ENCODE results near the gene DEPDC5. TPM values are rescaled to one million over a fixed set of nuclear protein-coding genes. Genes with fewer than 3 reads are reported as not detected.

DEPDC5 gene
- total RNA-seq, 4 donors from 2014 or later = 18.0 to 33.9 (median 23.5) TPM

- Histone ChIP-seq H3K4me1 (peaks cover 0 to 45% (median 34%) of the 10 kb centered on the region in 4 donors), H3K4me3 (peak overlapping the region in 1 of 4 donors; percentile 69), H3K27ac (no peak overlapping the region), H3K9me3 (no peaks in the 10 kb centered on the region), H3K36me3 (peaks cover 0 to 18% (median 0%) of the 10 kb centered on the region in 3 donors), H3K27me3 (no peaks in the 10 kb centered on the region)
- DNase-seq (ENCODE audit: low spot score in 2 of 2) = no peak
- TF ChIP-seq, protein P1, sequence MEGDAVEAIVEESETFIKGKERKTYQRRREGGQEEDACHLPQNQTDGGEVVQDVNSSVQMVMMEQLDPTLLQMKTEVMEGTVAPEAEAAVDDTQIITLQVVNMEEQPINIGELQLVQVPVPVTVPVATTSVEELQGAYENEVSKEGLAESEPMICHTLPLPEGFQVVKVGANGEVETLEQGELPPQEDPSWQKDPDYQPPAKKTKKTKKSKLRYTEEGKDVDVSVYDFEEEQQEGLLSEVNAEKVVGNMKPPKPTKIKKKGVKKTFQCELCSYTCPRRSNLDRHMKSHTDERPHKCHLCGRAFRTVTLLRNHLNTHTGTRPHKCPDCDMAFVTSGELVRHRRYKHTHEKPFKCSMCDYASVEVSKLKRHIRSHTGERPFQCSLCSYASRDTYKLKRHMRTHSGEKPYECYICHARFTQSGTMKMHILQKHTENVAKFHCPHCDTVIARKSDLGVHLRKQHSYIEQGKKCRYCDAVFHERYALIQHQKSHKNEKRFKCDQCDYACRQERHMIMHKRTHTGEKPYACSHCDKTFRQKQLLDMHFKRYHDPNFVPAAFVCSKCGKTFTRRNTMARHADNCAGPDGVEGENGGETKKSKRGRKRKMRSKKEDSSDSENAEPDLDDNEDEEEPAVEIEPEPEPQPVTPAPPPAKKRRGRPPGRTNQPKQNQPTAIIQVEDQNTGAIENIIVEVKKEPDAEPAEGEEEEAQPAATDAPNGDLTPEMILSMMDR (IDR thresholded peaks at IDR 0.05) = no peak
- no peak for TF ChIP-seq POLR2A (IDR thresholded peaks at IDR 0.05)
- no peak for TF ChIP-seq EP300 (IDR thresholded peaks at IDR 0.05)
- 15 to 26% methylated on average over 2 of the region's 2 CpGs for WGBS, 2 donors
Observed at GRCh38 chr22:31748490-31748889, 5.3 kb upstream of the DEPDC5 start.

- Histone ChIP-seq H3K4me1 (peaks cover 0 to 54% (median 41%) of the 10 kb centered on the region in 4 donors), H3K27ac (peak within 1 kb of the TSS; percentile 46 to 93 (median 89)), H3K36me3 (peaks cover 0 to 14% (median 0%) of the 10 kb centered on the region in 3 donors), H3K9me3 (no peaks in the 10 kb centered on the region), H3K4me3 (peak within 1 kb of the TSS; percentile 69 to 96 (median 87)), H3K27me3 (no peaks in the 10 kb centered on the region)
- TF ChIP-seq, protein P1 (IDR thresholded peaks at IDR 0.05) = peak in 3 of 5 experiments; percentile 16 to 54 (median 20)
- TF ChIP-seq EP300 (IDR thresholded peaks at IDR 0.05) (peak; percentile 93 to 95), POLR2A (IDR thresholded peaks at IDR 0.05) (peak; percentile 52 to 57)
- DNase-seq (ENCODE audit: low spot score in 2 of 2) = peak; percentile 97
- WGBS, 2 donors = 0% methylated on average over 35 to 56 of the region's 62 CpGs
Observed at GRCh38 chr22:31749636-31750364, 4.0 kb upstream of the DEPDC5 start, which contains the start of gene PRR14L. PRR14L (minus strand) TSS chr22:31750132; CDS start chr22:31738860, 11,272 bp downstream.

- peaks cover 0 to 59% (median 42%) of the 10 kb centered on the region in 4 donors for H3K4me1 ChIP-seq
- H3K36me3 ChIP-seq = peaks cover 0 to 10% (median 0%) of the 10 kb centered on the region in 3 donors
- peak overlapping the region; percentile 46 to 93 (median 89) for H3K27ac ChIP-seq
- WGBS, 2 donors = 62 to 63% methylated on average over 16 of the region's 16 CpGs
- H3K9me3 ChIP-seq = no peaks in the 10 kb centered on the region
- DNase-seq (ENCODE audit: low spot score in 2 of 2) = no peak
- H3K27me3 ChIP-seq = no peaks in the 10 kb centered on the region
- TF ChIP-seq EP300 (IDR thresholded peaks at IDR 0.05) (no peak), POLR2A (IDR thresholded peaks at IDR 0.05) (no peak)
- TF ChIP-seq, protein P1 (IDR thresholded peaks at IDR 0.05) = no peak
- peak overlapping the region; percentile 69 to 96 (median 87) for H3K4me3 ChIP-seq
Observed at GRCh38 chr22:31750365-31751284, 3.2 kb upstream of the DEPDC5 start.

GRCh38 chr22:31752096-31752847, 1.5 kb upstream of the DEPDC5 start:
- H3K9me3 ChIP-seq = no peaks in the 10 kb centered on the region
- WGBS, 2 donors = 66 to 69% methylated on average over 7 of the region's 7 CpGs
- no peak for DNase-seq (ENCODE audit: low spot score in 2 of 2)
- no peak overlapping the region for H3K4me3 ChIP-seq
- peaks cover 0 to 3% (median 0%) of the 10 kb centered on the region in 3 donors for H3K36me3 ChIP-seq
- no peaks in the 10 kb centered on the region for H3K27me3 ChIP-seq
- H3K4me1 ChIP-seq = peaks cover 0 to 59% (median 42%) of the 10 kb centered on the region in 4 donors
- TF ChIP-seq EP300 (IDR thresholded peaks at IDR 0.05) (no peak), POLR2A (IDR thresholded peaks at IDR 0.05) (no peak)
- TF ChIP-seq, protein P1 (IDR thresholded peaks at IDR 0.05) = no peak
- H3K27ac ChIP-seq = peak overlapping the region in 3 of 4 donors; percentile 91 to 97 (median 94)

Data from tibial nerve (tissue), 4 donors.